ENCODE results near the gene ARR3. TPM values are rescaled to one million over a fixed set of nuclear protein-coding genes. Genes with fewer than 3 reads are reported as not detected.
A peak's percentile ranks its signal among the peaks of the same experiment; 100 is the strongest.
"Not testable (repeated sequence)": the region's sequence is repeated elsewhere in the genome, so short reads cannot be mapped to it uniquely, and the experiment has no call there.

ARR3 gene
- total RNA-seq (2014; rRNA removed; shearing (Covaris generic)), result not detected in 2 replicates
- not detected in 2 replicates for polyA plus RNA-seq (2014; cell fraction: nucleus; rRNA removed)

DNA sequence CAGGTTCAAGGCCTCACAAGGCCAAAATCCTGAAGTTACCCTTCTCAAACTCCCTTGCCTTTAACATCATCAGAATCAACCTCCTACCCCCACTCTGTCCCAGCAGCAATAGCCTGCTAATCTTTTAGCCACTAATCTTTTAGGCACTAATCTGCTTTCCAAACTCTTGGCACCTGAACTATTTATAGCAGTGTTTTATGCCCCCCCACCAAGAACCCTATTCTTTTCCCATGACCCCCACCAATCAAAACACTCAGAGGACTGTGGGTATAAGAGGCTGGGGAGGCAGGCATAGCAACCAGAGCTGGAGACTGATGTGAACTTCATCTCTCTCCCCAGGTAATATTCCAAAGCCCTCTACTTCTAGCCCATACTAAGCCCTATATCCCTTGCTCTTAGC, at the start of gene ARR3:
ARR3 (plus strand) TSS at position 301 of the 400 bp plus-strand sequence. CDS start 1,052 bp downstream, outside the sequence.
- DNase-seq (ENCODE audit: extremely low read depth, low read depth), result no peak

DNA sequence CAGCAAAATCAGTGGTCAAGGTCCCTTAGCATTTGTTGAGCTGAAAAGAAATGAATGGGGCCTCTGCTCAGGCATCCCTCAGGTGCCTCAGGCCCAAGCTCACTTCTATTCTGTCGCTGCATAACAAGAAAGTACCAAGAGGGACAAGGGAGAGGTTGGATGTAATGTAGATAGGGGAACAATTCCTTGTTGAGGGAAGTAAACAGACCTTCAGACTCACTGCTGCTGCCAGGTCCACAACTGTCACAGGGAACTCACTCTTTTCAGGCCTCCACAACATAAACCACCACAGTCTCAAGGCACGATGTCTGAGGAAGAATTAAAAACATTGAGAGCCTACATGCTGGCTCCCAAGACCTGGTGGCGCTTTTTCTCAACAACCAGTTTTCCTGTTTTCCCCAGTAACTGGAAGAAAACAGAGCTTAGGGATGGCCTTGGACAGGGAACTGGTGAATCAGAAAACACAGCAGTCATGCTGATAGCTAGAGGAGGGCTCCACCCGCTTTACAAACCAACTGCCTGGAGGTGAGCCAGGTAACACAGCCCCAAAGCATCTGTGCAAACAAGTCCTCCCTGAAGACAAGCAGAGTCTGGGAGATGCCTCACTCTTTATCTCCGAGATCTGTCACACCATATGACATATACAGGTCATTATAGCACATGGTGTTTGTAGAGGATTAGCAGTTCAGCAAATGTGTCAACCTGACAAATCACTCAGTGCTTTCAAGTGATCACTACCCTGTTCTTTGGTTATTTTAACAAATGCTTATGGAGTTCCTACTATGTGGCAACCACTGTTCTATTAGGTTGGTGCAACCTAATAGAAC, 48.0 kb upstream of the ARR3 start:
- peak; percentile 60 for DNase-seq (ENCODE audit: extremely low read depth, low read depth)

DNA sequence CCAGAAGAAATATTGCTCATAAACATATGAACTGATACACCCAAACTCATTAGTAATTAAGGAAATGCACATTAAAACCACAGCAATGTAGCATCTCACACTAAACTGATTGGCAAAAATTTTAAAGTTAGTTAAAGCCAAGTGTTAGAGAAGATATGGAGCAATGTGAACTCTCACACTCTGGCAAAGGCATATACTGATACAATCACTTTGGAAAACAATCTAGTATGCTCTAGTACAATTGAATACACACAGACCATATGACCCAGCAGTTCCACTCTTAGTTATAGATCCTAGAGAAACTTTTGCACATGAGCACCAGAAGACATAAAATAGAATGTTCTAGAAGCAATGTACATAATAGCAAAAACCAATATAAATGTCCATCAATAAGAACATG, 42.1 kb upstream of the ARR3 start:
- DNase-seq (ENCODE audit: extremely low read depth, low read depth), result no peak

DNA sequence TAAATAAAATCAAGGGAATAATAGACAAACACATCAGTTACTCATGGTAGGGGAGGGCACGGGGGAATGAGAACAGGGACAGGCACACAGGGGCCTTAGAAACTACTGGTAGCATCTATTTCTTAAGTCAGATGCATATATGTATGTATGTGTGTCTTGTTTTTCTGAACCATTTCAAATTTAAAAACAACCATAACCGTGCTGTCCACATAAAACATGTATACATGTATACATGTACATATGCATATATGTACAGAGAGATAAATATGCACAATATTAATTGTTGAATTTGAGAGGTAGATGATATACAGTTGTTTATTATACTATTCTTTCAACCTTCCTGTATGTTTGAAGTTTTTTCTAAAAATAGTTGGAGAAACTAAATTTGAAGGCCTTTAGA, 41.4 kb upstream of the ARR3 start:
- no peak for DNase-seq (ENCODE audit: extremely low read depth, low read depth)

DNA sequence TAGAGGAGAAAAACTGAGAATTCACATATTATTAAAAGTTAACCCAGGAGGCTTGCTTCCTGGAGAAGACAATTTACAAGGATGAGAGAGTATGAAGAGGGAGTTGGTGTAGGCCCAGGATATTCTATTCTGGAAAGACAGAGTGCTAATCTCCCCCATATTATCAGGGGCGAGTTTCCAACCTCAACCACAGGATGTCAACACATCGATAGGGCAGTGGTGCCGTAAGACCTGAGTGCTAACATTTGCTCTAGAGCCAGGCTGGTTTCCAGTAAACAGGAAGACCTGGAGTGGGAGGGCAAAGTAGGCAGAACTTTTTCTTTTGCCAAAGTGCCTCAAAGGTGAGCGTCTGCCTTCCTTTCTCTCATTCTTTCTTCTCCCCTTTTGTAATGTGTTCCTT, 36.5 kb upstream of the ARR3 start:
- DNase-seq (ENCODE audit: extremely low read depth, low read depth), result no peak

DNA sequence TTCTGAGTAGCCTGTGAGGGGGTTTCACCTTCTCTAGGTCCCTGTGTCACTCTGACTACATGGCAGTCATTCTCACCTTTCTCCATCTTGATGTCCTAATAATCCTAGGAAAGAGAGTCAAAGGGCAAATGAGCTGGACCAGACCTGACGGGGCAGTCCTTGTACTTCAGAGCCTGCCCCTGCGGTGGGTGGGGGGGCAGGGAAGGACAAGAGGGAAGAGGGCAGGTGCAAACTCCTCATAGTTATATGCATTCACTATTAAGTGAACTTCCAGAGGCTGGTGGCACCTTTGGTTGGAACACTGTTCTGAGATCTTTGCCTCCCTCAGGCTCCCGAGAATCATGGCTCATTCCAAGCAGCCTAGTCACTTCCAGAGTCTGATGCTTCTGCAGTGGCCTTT, 33.8 kb upstream of the ARR3 start, which contains the start of gene AWAT1:
AWAT1 (plus strand) TSS at position 301 of the 400 bp plus-strand sequence; CDS start at position 342, 41 bp downstream.
- no peak for DNase-seq (ENCODE audit: extremely low read depth, low read depth)

DNA sequence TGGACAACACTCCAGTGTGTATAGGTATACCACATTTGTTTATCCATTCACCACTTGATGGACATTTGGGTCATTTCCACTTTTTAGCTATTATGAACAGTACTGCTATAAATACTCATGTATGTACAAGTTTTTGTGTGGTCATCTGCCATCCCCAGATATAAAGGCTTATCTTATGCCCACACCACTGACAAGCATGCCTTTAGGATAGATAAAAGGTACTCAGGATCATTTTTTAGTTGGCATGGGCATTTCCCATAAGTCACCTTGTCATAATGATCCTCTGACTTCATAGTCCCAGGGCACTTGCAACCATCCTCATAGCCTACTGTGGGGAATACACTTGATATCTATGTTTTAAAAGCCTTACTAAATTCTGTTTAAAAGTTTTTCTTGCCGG, 27.4 kb upstream of the ARR3 start:
- DNase-seq (ENCODE audit: extremely low read depth, low read depth), result no peak

DNA sequence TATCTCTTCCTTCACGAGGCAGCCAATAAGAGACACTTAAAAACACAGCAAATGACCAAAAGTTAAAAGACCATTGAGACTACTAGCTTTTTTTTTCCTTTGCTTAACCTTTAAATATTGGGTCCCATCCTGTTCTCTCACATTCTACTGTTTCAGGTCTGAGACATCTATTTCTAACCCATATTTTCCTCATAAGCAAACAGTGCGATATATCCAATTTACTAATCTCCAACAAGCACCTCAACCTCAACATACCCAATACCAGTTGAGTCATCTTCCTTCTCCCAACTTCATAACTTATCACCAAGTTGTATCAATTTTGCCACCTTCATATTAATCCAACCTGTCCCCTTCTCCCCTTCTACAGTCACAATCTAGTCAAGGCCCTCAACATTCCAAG, 26.6 kb upstream of the ARR3 start:
- DNase-seq (ENCODE audit: extremely low read depth, low read depth), result no peak

DNA sequence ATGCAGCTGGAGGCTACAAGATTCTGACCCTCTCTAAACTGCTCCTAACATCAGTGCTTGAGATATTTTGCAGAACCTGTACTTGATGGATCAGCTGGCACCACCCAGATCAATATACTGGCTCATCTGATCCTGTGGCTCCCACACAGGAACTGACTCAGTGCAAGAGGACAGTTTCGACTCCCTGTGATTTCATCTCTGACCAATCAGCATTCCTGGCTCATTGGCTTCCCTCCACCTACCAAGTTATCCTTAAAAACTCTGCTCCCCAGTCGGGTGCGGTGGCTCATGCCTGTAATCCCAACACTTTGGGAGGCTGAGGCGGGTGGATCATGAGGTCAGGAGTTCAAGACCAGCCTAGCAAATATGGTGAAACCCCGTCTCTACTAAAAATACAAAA, 24.5 kb upstream of the ARR3 start:
- not testable (repeated sequence) for DNase-seq (ENCODE audit: extremely low read depth, low read depth)

DNA sequence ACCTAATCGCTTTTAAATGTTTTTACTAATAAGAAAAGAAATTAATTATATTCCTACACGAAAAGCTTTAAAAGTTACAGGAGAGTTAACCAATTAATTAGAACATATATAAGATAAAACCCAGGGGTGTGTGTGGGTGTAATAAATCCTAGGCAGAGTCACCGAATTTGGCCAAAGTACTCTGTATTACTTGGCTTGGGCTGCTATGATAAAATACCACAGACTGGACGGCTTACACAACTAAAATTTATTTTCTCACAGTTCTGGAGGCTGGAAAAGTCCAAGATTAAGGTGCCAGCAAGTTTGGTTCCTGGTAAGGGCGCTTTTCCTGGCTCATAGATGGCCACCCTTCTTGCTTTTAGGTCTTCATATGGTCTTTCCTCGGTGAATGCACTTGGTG, 23.3 kb upstream of the ARR3 start:
- DNase-seq (ENCODE audit: extremely low read depth, low read depth), result no peak

DNA sequence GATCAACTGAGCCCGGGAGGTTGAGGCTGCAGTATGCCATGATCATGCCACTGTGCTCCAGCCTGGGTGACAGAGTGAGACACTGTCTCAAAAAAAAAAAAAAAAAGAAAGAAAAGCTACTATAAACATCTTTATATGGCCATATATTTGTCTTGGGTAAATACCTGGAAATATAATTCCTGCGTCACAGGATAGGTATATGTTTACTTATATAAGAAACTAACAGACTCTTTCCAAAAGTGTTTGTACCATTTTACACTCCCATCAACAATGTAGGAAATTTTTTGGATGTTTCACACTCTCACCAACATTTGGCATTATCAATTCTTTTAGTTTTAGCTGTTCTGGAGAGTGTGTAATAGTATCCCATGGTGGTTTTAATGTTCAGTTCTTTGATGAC, 20.9 kb upstream of the ARR3 start:
- no peak for DNase-seq (ENCODE audit: extremely low read depth, low read depth)

DNA sequence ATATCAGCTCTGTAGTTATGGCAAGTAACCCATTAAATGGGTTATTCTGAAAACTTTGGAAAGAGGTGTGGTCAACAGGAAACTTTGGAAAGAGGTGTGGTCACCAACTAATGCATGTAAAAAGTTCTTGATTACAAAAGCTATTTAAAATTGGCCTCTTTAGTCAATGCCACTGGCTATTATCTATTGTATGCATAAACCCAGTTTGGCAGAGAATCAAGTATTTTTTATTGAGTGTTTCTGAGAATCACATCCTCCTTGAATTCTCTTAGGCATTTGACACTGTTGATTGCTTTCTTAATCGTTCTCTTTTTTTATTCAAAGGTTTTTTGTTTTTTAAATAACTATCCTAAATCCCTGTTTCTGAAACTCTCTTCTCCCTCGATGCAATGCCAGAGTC, 15.6 kb upstream of the ARR3 start:
- no peak for DNase-seq (ENCODE audit: extremely low read depth, low read depth)

DNA sequence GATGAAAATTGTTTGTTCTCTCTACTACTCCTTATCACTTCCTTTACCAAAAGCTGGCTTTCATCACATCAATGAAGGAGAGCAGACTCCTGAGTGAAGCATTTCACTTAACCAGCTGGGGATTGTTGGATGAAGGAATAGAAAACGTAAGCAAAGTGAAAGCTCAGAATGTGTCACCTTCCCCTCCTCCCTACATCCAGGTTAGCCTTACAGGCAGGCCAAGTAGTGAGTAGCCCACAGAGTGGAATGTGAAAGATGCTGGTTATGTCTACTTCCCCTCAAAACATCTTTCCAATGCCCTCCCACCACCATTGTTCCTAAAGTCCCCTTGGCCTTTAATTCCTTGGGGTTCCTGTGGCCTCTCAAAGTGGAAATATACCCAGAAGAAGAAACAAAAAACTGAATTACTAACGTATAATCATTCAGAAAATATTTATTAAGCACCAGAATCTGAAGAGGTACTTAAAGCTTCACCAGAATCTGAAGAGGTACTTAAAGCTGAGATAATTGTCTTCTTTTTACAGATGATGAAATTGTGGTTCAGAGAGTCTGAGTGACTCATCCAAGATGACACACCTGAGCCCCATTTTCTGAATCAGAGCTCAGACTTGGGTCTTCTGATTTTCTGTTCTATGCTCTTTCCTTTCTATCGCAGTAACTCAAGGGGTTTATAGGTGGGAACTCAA, 14.6 kb upstream of the ARR3 start:
- DNase-seq (ENCODE audit: extremely low read depth, low read depth), result no peak

DNA sequence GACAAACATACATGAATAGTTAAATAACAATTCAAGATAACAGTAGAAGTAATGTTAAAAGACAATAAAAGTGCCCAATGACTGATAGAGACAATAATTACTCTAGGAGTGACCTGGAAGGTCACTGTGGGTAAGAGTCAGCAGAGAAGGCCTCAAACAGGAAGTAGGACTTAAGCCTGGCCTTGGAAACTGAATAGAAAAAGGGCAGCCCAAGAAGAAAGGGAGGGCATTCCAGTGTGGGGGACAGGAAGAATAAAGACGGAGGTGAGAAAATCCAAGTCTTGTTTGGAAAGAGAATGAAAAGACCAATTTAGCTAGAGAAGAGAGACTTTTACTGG, 14.1 kb upstream of the ARR3 start:
- DNase-seq (ENCODE audit: extremely low read depth, low read depth), result no peak

DNA sequence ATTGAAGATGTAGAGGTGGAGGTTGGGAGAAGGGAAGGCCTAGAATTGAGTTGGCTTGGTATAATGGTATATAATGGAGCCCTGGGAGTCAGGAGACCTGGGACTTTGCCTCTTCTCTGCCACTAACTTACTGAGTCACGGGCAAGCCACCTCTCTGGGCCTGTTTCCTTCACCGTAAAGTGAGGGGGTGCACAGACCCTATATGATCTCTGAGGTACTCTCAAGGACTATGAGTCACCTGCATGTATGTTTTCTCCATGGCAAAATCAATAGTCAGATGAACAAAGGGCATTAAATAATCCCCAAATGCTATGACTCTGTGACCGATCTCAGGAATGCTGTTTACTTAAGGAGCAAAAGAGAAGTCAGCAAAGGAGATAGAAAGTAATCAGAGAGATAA, 13.2 kb upstream of the ARR3 start:
- no peak for DNase-seq (ENCODE audit: extremely low read depth, low read depth)

DNA sequence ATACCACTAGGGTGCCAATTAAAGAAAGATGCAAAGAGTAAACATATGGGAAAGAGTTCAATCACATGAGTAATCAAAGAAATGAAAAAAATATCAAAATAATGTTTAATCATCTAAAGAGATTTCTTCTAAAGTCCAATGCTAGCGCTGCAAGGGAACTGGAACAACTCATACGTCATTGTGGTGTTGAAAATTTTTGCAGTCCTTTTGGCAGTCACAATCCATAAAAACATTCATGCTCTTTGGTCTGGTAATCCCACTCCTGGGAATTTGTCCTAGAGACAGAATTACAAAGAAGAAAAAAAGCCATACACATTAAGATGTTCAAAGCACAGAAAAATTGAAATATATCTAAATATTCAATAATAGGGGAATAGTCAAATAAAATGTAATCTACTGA, 12.7 kb upstream of the ARR3 start:
- DNase-seq (ENCODE audit: extremely low read depth, low read depth), result no peak

DNA sequence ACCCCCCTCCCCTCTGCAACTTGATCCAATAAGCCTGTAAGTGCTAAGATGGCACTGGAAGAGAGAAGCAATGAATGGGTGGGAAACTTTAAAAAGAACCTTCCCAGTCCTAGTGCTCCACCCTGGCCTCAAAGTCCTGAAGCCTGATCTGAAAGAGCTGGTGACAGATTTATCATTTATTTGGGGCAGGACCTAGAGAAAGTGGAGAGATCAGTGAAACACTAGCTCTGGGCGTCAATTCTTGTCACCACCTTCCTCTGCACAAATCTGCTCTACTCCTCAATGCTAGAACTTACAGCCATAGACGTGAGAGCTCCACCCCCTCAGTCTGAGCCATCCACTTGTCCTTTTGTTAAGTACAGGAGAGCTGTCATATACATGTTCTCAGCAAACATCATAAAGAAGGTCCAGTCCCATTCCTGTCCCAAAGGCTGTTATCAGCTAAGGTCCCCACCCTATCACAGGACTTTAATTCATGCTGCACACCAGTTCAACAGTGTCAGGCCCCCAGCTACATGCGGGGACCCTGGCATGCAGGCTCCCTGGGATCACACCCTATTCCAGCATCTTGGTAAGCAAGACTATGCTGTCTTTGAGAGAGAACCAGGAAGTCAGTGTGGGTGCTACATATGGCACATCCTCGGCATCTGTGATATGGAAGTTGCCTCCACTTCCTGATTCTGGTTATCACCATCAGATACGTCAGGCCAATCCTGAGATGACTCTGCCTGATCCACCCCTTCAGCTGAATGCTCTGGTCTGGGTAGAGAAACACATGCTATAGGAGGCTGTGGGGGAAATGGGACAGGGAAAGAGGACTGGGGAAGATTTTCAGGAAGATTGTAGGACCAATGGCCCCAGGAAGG, 10.5 kb upstream of the ARR3 start:
- DNase-seq (ENCODE audit: extremely low read depth, low read depth), result no peak

DNA sequence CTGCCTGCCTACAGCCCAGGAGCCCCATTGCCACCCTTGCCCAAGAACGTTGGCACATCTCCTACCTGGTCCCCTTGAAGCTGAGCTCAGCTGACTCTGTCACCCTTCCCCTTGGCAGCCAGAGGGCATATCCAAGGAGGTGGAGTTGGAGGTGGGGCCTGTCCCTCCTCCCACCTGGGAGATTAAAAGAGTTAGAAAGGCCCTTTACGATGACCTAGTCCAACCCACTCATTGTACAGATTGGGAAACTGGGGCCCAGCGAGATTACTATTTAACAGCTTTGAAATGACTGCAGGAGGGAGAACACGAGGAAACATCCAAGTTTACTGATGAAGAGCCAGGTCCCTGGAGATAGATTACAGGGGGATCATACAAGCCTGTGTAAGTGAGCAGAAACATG, 8.0 kb upstream of the ARR3 start, which contains the start of gene P2RY4:
P2RY4 (minus strand) TSS at position 101 of the 400 bp plus-strand sequence. CDS start 580 bp downstream, outside the sequence.
- no peak for DNase-seq (ENCODE audit: extremely low read depth, low read depth)

DNA sequence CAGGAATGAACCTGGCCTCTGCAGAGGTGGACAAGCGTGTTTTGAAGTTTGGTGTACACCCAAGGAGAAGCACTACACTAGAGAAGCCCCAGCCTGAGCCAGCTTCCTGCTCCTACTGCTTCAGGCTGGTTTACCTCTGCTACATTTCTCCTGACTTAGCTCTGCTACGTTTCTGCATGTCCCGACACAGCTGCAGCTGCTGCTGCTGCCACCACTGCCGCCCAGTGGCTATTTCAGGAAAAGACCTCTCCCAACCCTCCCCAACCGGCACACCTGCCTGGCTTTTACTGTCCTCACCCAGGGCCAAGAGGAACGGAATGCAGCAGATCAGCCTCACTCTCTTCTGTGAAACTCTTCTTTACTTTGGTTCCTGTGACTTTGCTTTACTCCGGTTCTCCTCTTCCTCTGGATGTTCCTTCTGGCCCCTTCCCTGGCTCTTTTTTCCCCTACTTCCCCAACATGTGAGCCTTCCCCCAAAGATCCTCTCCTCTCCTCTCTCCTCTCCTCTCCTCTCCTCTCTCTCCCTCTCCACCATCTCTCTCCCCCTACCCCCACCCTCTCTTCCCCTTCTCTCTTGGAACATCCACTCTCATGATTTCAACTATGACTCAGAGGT, 5.1 kb upstream of the ARR3 start:
- peak; percentile 25 for DNase-seq (ENCODE audit: extremely low read depth, low read depth)

DNA sequence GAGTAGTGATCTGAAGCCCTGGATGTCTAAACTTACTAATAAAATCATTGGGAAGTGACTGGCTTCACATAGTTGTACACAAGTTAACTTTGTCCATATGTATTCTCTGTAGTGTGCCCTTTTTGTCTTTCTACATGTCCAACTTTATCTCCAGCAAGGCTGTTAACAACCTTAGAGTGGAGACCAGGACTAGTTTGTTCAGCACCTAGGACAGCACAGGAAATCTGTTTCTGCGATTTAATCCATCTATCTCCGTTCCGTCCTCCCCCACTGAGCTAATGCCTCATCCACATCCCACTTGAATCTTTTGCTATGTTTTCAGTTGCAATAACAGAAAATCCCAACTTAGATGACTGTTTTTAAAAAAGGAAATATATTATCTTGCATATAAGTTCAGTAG, 3.4 kb upstream of the ARR3 start:
- DNase-seq (ENCODE audit: extremely low read depth, low read depth), result no peak

DNA sequence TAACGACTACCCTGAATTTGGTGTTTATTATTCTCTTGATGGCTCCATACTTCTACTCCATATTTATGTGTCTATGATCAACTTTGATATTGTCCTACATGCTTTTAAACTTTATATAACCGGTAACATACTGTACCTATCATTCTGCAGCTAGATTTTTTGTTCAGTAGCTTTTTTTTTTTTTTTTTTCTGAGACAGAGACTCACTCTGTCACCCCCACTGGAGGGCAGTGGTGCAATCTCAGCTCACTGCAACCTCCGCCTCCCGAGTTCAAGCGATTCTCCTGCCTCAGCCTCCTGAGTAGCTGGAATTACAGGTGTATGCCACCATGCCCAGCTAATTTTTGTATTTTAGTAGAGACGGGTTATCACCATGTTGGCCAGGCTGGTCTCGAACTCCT, 5.9 kb downstream of the ARR3 start:
- DNase-seq (ENCODE audit: extremely low read depth, low read depth), result not testable (repeated sequence)
